Stimulated activated CD4-positive, alpha-beta T cell treated with anti-CD3 and anti-CD28 coated beads, Interleukin-1b, Interleukin-23, amount 100 ng/mL, for 1 hour (primary cell): ENCODE results near the gene TUBB3.
"Not testable (repeated sequence)": the region's sequence is repeated elsewhere in the genome, so short reads cannot be mapped to it uniquely, and the experiment has no call there.

ENCODE experiments used
- DNase-seq, 2 donors: peaks; one replicate each; pipeline ENCODE4 v3.0.0-alpha.2; 2020; ENCODE audit warnings: low read depth in 2 of 2

The TUBB3 gene

GRCh38 chr16:89965447-89966225 lies 42.5 kb downstream of the TUBB3 start:
- no peak for DNase-seq

- no peak for DNase-seq
Observed at GRCh38 chr16:89966756-89967155, 43.6 kb downstream of the TUBB3 start.

GRCh38 chr16:89967436-89967835 lies 44.3 kb downstream of the TUBB3 start:
- DNase-seq: not testable (repeated sequence)

DNA sequence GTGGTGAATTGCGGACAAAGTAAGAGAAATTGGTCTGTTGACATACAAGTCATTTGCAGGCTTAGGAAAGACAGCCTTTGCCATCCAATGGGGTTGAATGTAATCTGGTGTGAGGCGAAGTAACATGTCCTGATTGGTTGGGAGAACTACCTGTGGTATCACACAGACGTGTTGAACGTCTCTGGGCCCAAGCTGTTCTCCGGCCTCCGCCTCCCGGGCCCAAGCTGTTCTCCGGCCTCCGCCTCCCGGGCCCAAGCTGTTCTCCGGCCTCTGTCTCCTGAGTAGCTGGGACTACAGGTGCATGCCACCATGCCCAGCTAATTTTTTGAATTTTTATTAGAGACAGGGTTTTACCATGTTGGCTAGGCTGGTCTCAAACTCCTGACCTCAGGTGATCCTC lies 44.9 kb downstream of the TUBB3 start:
- DNase-seq: not testable (repeated sequence)

- DNase-seq: no peak
Observed at GRCh38 chr16:89969741-89970410, 46.7 kb downstream of the TUBB3 start.

DNA sequence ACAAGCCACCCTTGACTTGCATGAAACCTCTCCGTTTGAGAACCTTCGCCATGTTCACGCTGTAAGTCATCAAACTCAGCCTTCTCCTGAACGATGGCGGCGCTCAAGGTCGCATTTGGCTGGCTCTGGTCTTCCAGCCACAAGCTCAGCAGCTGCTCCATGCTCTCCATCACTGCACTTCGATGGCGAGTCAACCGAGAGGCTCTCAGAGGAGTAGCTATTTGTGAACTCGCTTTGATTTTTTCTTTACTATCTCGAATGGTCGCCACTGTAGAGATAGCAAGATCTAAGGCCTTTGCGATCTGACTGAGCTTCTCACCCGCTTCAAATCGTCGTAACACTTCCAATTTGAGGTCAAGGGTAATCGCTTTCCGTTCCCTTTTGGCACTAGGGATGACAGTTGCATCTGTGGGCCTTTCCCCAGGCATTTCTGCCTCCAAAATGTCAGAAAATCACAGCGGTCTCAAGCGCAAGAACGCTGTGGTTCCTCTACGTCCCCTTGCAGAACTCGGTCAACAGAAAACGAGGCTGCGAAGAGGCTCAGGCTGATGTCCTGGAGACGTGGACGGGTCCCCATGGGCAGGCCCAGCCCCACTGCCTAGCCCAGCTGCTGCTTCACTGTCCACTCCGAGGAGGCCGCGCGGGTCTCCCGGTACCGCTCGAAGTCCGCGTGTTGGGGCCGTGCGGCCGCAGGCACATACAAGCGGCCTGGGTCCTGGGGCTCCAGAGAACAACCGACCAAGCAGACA lies 48.5 kb downstream of the TUBB3 start:
- DNase-seq: no peak

- DNase-seq: peak; percentile 80 to 88
Observed at GRCh38 chr16:89972244-89973234, 49.4 kb downstream of the TUBB3 start.

DNA sequence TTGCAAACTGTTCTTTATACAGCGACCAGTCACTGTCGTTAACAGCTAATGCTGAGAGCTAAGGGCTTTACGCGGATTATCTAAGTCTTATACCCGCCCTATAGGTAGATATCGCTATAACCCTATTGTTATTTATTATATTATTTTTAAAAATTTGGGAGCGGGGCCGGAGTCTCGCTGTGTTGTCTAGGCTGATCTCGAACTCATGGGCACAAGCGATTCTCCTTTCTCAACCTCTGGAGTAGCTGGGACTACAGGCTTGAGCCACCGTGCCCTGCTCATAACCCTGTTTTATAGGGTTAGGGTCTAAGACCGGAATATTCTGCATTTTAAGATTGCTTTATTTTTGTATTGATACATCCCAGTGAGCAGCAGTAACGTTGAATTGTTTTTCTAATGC lies 50.1 kb downstream of the TUBB3 start:
- no peak for DNase-seq

GRCh38 chr16:89973654-89974335 lies 50.7 kb downstream of the TUBB3 start:
- no peak for DNase-seq

GRCh38 chr16:89974870-89975269 lies 51.7 kb downstream of the TUBB3 start:
- DNase-seq: no peak

GRCh38 chr16:89981414-89981813 lies 58.3 kb downstream of the TUBB3 start:
- DNase-seq: no peak

GRCh38 chr16:89982318-89982717 lies 59.2 kb downstream of the TUBB3 start:
- DNase-seq: no peak

GRCh38 chr16:89983536-89983935 lies 60.4 kb downstream of the TUBB3 start:
- no peak for DNase-seq

DNA sequence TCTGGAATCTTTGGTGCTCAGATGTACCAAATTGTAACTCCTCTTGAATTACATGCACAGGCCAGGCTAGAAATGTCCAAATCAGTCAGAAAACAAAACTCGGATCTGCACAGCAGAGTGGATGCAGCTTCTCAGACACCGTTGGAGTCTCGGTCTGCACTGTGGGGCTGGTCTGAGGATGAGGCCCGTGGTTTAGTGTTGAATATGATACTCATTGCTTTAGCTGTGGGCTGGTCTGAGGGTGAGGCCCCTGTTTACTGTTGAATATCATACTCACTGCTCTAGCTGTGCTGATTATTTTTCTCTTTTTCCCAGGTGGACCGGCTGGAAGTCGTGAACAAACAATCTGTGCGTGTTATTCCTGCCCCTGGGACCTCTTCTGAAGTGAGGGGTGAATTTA lies 61.1 kb downstream of the TUBB3 start:
- no peak for DNase-seq

DNA sequence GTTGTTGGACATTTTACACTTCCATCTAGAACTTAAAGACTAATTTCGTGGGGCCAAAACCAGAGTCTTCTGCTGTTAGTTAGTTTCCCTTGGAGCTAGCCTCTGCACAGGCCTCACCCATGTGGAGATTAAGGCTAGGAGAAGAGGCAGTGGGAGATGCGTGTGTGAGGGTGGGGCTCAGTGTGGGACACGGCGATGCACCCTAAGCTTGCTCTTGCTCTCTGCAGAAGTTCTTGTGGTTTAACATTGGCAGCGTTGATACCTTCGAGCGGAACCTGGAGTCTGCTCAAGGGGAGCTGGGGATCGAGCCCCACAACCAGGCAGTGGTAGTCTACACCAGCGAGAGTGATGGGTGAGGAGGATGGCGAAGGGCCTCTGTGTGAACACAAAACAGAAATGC lies 62.1 kb downstream of the TUBB3 start:
- no peak for DNase-seq
